Neuron (in vitro differentiated cells): ENCODE results near the gene PROM2.
"Not testable (repeated sequence)": the region's sequence is repeated elsewhere in the genome, so short reads cannot be mapped to it uniquely, and the experiment has no call there.

Experiments
- H2AFZ ChIP-seq: one replicate; pipeline ENCODE4 v1.6.1; 2013; ENCODE audit warnings: low read depth, mild to moderate bottlenecking, inconsistent platforms, low read length, moderate library complexity
- H3K27me3 ChIP-seq: one replicate; pipeline ENCODE4 v1.6.1; 2013; ENCODE audit warnings: low read length; ENCODE audit not compliant: insufficient read depth
- H3K36me3 ChIP-seq: one replicate; pipeline ENCODE4 v1.6.1; 2013; ENCODE audit warnings: low read length; ENCODE audit not compliant: insufficient read depth
- H3K4me1 ChIP-seq: one replicate; pipeline ENCODE4 v1.6.1; 2013; ENCODE audit warnings: low read length; ENCODE audit not compliant: insufficient read depth
- H3K4me3 ChIP-seq: 2 replicates; pipeline ENCODE4 v1.5.1; 2013; ENCODE audit warnings: mild to moderate bottlenecking, low read length, moderate library complexity
- H3K9me3 ChIP-seq: one replicate; pipeline ENCODE4 v1.6.1; 2013; ENCODE audit warnings: low read length

Gene PROM2

GRCh38 chr2:95274291-95275150, at the start of gene PROM2:
Gene PROM2 (plus strand): TSS chr2:95274449. CDS start chr2:95274586, 137 bp downstream.
- no peak within 1 kb of the TSS for H3K4me3 ChIP-seq

GRCh38 chr2:95225658-95226057, 48.6 kb upstream of the PROM2 start:
- Histone ChIP-seq H3K9me3 (peaks cover 23% of the 10 kb centered on the region), H3K4me1 (no peaks in the 10 kb centered on the region), H3K27me3 (no peaks in the 10 kb centered on the region)

More at GRCh38 chr2:95274291-95275150, at the start of gene PROM2:
- Histone ChIP-seq H3K9me3 (no peaks in the 10 kb centered on the region), H2AFZ (no peak within 1 kb of the TSS), H3K36me3 (no peaks in the 10 kb centered on the region), H3K27me3 (no peaks in the 10 kb centered on the region), H3K4me1 (no peaks in the 10 kb centered on the region)

GRCh38 chr2:95231723-95232122, 42.5 kb upstream of the PROM2 start:
- Histone ChIP-seq H3K36me3 (no peaks in the 10 kb centered on the region), H3K27me3 (no peaks in the 10 kb centered on the region), H3K9me3 (peaks cover 8% of the 10 kb centered on the region), H2AFZ (no peak overlapping the region), H3K4me3 (no peak overlapping the region), H3K4me1 (no peaks in the 10 kb centered on the region)

More at GRCh38 chr2:95225658-95226057, 48.6 kb upstream of the PROM2 start:
- H3K36me3 ChIP-seq = peaks cover 2% of the 10 kb centered on the region
- no peak overlapping the region for H3K4me3 ChIP-seq
- H2AFZ ChIP-seq = no peak overlapping the region

- no peaks in the 10 kb centered on the region for H3K36me3 ChIP-seq
- no peak overlapping the region for H3K4me3 ChIP-seq
- H3K27me3 ChIP-seq = no peaks in the 10 kb centered on the region
- H2AFZ ChIP-seq = no peak overlapping the region
- H3K4me1 ChIP-seq = no peaks in the 10 kb centered on the region
- peaks cover 7% of the 10 kb centered on the region for H3K9me3 ChIP-seq
These were observed 42.0 kb upstream of the PROM2 start for GRCh38 chr2:95232232-95232631.

GRCh38 chr2:95234286-95234785, 39.9 kb upstream of the PROM2 start:
- Histone ChIP-seq H3K27me3 (no peaks in the 10 kb centered on the region), H3K4me3 (no peak overlapping the region), H3K36me3 (no peaks in the 10 kb centered on the region), H2AFZ (no peak overlapping the region), H3K4me1 (no peaks in the 10 kb centered on the region), H3K9me3 (peaks cover 5% of the 10 kb centered on the region)

- no peak overlapping the region for H2AFZ ChIP-seq
- H3K4me3 ChIP-seq = no peak overlapping the region
- H3K36me3 ChIP-seq = no peaks in the 10 kb centered on the region
These were observed 39.4 kb upstream of the PROM2 start for GRCh38 chr2:95234816-95235215.

GRCh38 chr2:95238131-95238530, 36.1 kb upstream of the PROM2 start:
- H3K9me3 ChIP-seq = peaks cover 10% of the 10 kb centered on the region
- H3K27me3 ChIP-seq = no peaks in the 10 kb centered on the region
- H3K36me3 ChIP-seq = no peaks in the 10 kb centered on the region
- H3K4me3 ChIP-seq = no peak overlapping the region
- H2AFZ ChIP-seq = no peak overlapping the region
- H3K4me1 ChIP-seq = no peaks in the 10 kb centered on the region

More at GRCh38 chr2:95234816-95235215, 39.4 kb upstream of the PROM2 start:
- no peaks in the 10 kb centered on the region for H3K4me1 ChIP-seq
- H3K9me3 ChIP-seq = peaks cover 5% of the 10 kb centered on the region
- no peaks in the 10 kb centered on the region for H3K27me3 ChIP-seq

- no peaks in the 10 kb centered on the region for H3K4me1 ChIP-seq
- no peak overlapping the region for H2AFZ ChIP-seq
- H3K9me3 ChIP-seq = peaks cover 8% of the 10 kb centered on the region
- no peaks in the 10 kb centered on the region for H3K27me3 ChIP-seq
- H3K36me3 ChIP-seq = no peaks in the 10 kb centered on the region
- H3K4me3 ChIP-seq = no peak overlapping the region
These were observed 34.2 kb upstream of the PROM2 start for GRCh38 chr2:95240091-95240490.

- Histone ChIP-seq H3K4me3 (no peak overlapping the region), H3K4me1 (no peaks in the 10 kb centered on the region), H3K36me3 (no peaks in the 10 kb centered on the region), H3K27me3 (no peaks in the 10 kb centered on the region), H3K9me3 (peaks cover 8% of the 10 kb centered on the region), H2AFZ (no peak overlapping the region)
These were observed 33.7 kb upstream of the PROM2 start for GRCh38 chr2:95240556-95240955.

GRCh38 chr2:95242084-95242483, 32.2 kb upstream of the PROM2 start:
- H3K36me3 ChIP-seq, H3K4me3 ChIP-seq, H3K4me1 ChIP-seq, H3K27me3 ChIP-seq, H2AFZ ChIP-seq, H3K9me3 ChIP-seq: not testable (repeated sequence)

GRCh38 chr2:95258271-95258670, 16.0 kb upstream of the PROM2 start:
- Histone ChIP-seq H3K9me3 (no peaks in the 10 kb centered on the region), H3K4me1 (no peaks in the 10 kb centered on the region), H3K27me3 (no peaks in the 10 kb centered on the region), H2AFZ (no peak overlapping the region), H3K4me3 (no peak overlapping the region), H3K36me3 (no peaks in the 10 kb centered on the region)

- Histone ChIP-seq H3K36me3 (no peaks in the 10 kb centered on the region), H3K9me3 (no peaks in the 10 kb centered on the region), H3K4me3 (no peak overlapping the region), H3K4me1 (no peaks in the 10 kb centered on the region), H2AFZ (no peak overlapping the region), H3K27me3 (no peaks in the 10 kb centered on the region)
These were observed 13.9 kb upstream of the PROM2 start for GRCh38 chr2:95260028-95261023.

- Histone ChIP-seq H3K9me3 (no peaks in the 10 kb centered on the region), H3K4me1 (no peaks in the 10 kb centered on the region), H3K27me3 (no peaks in the 10 kb centered on the region), H2AFZ (no peak overlapping the region), H3K36me3 (no peaks in the 10 kb centered on the region), H3K4me3 (no peak overlapping the region)
These were observed 12.6 kb upstream of the PROM2 start for GRCh38 chr2:95261602-95262001.
